ENCODE measurements around the gene CUEDC2.

CUEDC2 gene

GRCh38 chr10:102395400-102396316 is 36.7 kb downstream of the CUEDC2 start, which contains the start of gene NFKB2:
Gene NFKB2, plus strand, starts transcription at chr10:102395705. Its CDS starts 255 bp downstream, at chr10:102395960.
- DNase-seq, result no peak

- DNase-seq, result no peak
These were observed 37.5 kb downstream of the CUEDC2 start for GRCh38 chr10:102394801-102395399.

- DNase-seq, result peak; percentile 50
These were observed 38.1 kb downstream of the CUEDC2 start for GRCh38 chr10:102394079-102394800.

- DNase-seq, result no peak
These were observed 38.8 kb downstream of the CUEDC2 start for GRCh38 chr10:102393411-102394078.

- no peak for DNase-seq
These were observed 40.1 kb downstream of the CUEDC2 start for GRCh38 chr10:102392306-102392705.

GRCh38 chr10:102389894-102390293 is 42.5 kb downstream of the CUEDC2 start:
- no peak for DNase-seq

- DNase-seq, result no peak
These were observed 47.6 kb downstream of the CUEDC2 start for GRCh38 chr10:102384606-102385429.

GRCh38 chr10:102384053-102384452 is 48.3 kb downstream of the CUEDC2 start:
- no peak for DNase-seq

GRCh38 chr10:102382871-102383270 is 49.5 kb downstream of the CUEDC2 start:
- no peak for DNase-seq

GRCh38 chr10:102381983-102382382 is 50.4 kb downstream of the CUEDC2 start:
- DNase-seq, result no peak

- DNase-seq, result no peak
These were observed 53.0 kb downstream of the CUEDC2 start for GRCh38 chr10:102379383-102379782.

- DNase-seq, result no peak
These were observed 55.5 kb downstream of the CUEDC2 start for GRCh38 chr10:102376901-102377300.

- DNase-seq, result no peak
These were observed 56.5 kb downstream of the CUEDC2 start for GRCh38 chr10:102375867-102376266.

- DNase-seq, result no peak
These were observed 57.1 kb downstream of the CUEDC2 start for GRCh38 chr10:102375250-102375649.
